NCI-H345 (cell line): ENCODE measurements around the gene ADGB.
"Not testable (repeated sequence)": the region's sequence is repeated elsewhere in the genome, so short reads cannot be mapped to it uniquely, and the experiment has no call there.

Experiments
- DNase-seq: peaks from one replicate; lab custom pipeline; 2025; lab: John Stamatoyannopoulos, UW

ADGB gene

GRCh38 chr6:146768722-146769121 lies 169.9 kb downstream of the ADGB start:
- no peak for DNase-seq

GRCh38 chr6:146770275-146770964 lies 171.6 kb downstream of the ADGB start:
- DNase-seq: no peak

- no peak for DNase-seq
Measured at GRCh38 chr6:146770965-146771735, 172.4 kb downstream of the ADGB start.

- DNase-seq: no peak
Measured at GRCh38 chr6:146775220-146775619, 176.4 kb downstream of the ADGB start.

- DNase-seq: no peak
Measured at GRCh38 chr6:146781836-146782235, 183.1 kb downstream of the ADGB start.

GRCh38 chr6:146785001-146785585 lies 186.3 kb downstream of the ADGB start:
- DNase-seq: peak; percentile 6

GRCh38 chr6:146787876-146788508 lies 189.2 kb downstream of the ADGB start:
- DNase-seq: no peak

- DNase-seq: no peak
Measured at GRCh38 chr6:146790561-146791091, 191.9 kb downstream of the ADGB start.

GRCh38 chr6:146791930-146792329 lies 193.2 kb downstream of the ADGB start:
- DNase-seq: no peak

GRCh38 chr6:146793218-146793617 lies 194.4 kb downstream of the ADGB start:
- DNase-seq: not testable (repeated sequence)

- no peak for DNase-seq
Measured at GRCh38 chr6:146795479-146796133, 196.8 kb downstream of the ADGB start.

- not testable (repeated sequence) for DNase-seq
Measured at GRCh38 chr6:146803167-146803566, 204.4 kb downstream of the ADGB start.

- no peak for DNase-seq
Measured at GRCh38 chr6:146803601-146804000, 204.8 kb downstream of the ADGB start.

GRCh38 chr6:146805546-146806325 lies 207.0 kb downstream of the ADGB start:
- DNase-seq: no peak

- not testable (repeated sequence) for DNase-seq
Measured at GRCh38 chr6:146809014-146809413, 210.2 kb downstream of the ADGB start.

GRCh38 chr6:146812811-146813321 lies 214.1 kb downstream of the ADGB start:
- DNase-seq: not testable (repeated sequence)

- no peak for DNase-seq
Measured at GRCh38 chr6:146813554-146813953, 214.8 kb downstream of the ADGB start.

GRCh38 chr6:146814148-146814750 lies 215.5 kb downstream of the ADGB start:
- DNase-seq: no peak

- not testable (repeated sequence) for DNase-seq
Measured at GRCh38 chr6:146815511-146816462, 217.0 kb downstream of the ADGB start.
